GM19397 (cell line): ENCODE data around the gene CA11.
"Not testable (repeated sequence)": the region's sequence is repeated elsewhere in the genome, so short reads cannot be mapped to it uniquely, and the experiment has no call there.

ENCODE experiments used
- ATAC-seq: cut with Tn5 transposase; IDR thresholded peaks from one replicate; pipeline ENCODE4 v1.9.1; 2021; ENCODE audit warnings: mild to moderate bottlenecking, moderate library complexity; ENCODE audit not compliant: unreplicated experiment

CA11 gene

GRCh38 chr19:48644839-48645619 lies 958 bp downstream of the CA11 start:
- no peak for ATAC-seq

DNA sequence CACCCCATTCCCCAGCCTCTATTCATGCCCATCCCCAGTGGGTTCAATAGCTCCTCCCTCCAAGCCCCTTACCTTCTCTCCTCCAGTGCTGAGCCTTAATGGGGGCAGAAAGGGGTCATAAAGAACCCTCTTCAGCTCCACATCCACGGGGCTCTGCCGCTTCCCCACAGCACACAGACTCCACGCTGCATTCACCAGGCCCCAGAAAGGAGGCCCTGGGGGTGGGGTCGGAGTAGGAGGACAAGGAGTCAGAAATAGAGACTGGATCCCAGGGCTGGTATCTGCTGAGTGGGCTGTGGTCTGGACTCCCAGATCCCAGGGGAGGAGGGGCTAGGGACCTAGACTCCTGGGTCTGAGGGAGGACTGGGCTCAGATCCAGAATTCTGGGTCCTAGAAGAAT lies 1.6 kb downstream of the CA11 start:
- ATAC-seq = no peak

- no peak for ATAC-seq
Measured at GRCh38 chr19:48642862-48643261, 3.1 kb downstream of the CA11 start.

DNA sequence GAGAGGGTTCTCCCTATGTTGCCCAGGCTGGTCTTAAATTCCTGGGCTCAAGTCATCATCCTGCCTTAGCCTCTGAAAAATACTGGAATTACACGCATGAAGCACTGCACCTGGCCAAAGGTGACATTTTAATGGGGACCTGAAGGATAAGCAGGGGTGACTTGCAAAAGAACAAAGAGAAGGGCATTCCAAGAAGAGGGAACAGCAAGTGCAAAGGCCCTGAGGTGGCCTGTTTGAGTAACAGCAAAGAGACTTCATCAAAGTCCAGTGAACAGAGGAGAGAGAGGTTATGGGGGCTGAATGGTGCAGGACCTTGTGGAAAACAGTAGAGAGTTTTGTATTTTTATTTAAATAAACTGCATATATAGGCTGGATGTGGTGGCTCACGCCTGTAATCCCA lies 4.1 kb downstream of the CA11 start:
- no peak for ATAC-seq

GRCh38 chr19:48639483-48640375 lies 6.3 kb downstream of the CA11 start:
- ATAC-seq = no peak

GRCh38 chr19:48638831-48639381 lies 7.1 kb downstream of the CA11 start:
- no peak for ATAC-seq

- peak; percentile 3 for ATAC-seq
Measured at GRCh38 chr19:48637948-48638830, 7.8 kb downstream of the CA11 start.

DNA sequence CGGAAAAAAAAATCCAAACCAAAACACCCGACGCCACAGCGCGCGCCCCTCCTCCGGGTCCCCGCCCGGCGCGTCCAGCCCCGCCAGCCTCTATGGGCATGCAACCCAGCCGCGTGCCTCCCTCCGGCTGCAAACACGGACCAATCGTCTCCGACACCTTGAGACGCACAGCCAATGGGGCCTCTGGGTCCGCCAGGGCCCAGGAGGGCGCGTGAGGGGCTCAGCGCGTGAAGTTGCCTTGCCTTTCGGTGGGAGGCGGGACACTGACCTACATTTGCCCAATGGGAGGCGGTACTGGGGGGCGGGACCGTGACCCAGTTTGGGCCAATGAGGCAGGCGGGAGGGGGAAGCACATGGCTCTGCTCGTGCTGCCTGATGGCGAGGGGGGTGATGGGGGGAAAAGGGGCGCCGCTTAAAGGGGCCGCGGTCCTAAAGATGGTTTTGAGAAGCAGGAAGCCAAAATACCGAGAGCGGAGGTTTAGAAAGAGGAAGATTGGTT lies 8.5 kb downstream of the CA11 start:
- peak; percentile 76 for ATAC-seq

DNA sequence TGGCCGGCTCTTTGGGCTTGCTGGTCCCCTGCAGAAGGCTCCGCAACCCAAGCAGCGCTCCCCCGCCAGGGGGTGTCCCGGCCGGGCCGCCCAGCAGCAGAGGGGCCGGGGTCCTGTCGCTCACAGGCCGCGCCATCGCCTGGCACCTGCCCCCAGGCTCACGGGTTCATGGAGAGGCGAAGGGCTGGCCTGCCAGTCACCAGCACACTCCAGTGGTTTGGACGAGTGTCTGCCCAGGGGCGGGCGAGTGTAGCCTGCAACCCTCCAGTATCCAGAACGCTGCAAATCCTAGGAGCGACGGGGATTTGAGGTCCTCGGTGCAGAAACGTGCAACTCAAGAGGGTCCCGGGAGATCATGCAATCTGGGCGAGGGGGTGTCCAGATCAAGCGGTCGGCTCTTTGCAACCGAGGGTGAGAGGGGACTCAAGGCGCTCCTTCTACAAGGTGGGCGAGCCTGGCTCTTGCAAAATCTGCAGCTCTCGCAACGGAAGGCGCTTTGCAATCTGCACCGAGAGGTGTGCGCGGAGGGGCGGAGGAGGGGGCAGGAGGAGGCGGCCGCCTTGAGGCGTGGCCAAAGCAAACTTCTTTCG lies 9.0 kb downstream of the CA11 start, which contains the start of gene DBP:
Gene DBP (minus strand): TSS at position 521 of the 590 bp plus-strand sequence. CDS start 385 bp downstream, at position 136.
- no peak for ATAC-seq

- ATAC-seq = no peak
Measured at GRCh38 chr19:48635966-48636858, 9.8 kb downstream of the CA11 start.

GRCh38 chr19:48635263-48635965 lies 10.6 kb downstream of the CA11 start:
- ATAC-seq = peak; percentile 19

GRCh38 chr19:48634424-48635262 lies 11.3 kb downstream of the CA11 start:
- ATAC-seq = peak; percentile 29

DNA sequence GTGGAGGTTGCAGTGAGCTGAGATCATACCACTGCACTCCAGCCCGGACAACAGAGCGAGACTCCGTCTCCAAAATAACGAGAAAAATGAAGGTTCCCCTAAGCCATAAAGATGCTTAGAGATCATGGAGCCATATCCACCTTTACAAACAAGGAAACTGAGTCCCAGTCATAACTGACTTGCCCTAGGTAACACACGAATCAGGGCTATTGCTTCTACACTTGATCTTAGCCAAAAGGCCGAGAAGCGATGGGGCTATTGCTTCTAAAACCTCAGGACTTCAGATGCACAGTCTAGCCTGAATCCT lies 12.0 kb downstream of the CA11 start:
- ATAC-seq = no peak

DNA sequence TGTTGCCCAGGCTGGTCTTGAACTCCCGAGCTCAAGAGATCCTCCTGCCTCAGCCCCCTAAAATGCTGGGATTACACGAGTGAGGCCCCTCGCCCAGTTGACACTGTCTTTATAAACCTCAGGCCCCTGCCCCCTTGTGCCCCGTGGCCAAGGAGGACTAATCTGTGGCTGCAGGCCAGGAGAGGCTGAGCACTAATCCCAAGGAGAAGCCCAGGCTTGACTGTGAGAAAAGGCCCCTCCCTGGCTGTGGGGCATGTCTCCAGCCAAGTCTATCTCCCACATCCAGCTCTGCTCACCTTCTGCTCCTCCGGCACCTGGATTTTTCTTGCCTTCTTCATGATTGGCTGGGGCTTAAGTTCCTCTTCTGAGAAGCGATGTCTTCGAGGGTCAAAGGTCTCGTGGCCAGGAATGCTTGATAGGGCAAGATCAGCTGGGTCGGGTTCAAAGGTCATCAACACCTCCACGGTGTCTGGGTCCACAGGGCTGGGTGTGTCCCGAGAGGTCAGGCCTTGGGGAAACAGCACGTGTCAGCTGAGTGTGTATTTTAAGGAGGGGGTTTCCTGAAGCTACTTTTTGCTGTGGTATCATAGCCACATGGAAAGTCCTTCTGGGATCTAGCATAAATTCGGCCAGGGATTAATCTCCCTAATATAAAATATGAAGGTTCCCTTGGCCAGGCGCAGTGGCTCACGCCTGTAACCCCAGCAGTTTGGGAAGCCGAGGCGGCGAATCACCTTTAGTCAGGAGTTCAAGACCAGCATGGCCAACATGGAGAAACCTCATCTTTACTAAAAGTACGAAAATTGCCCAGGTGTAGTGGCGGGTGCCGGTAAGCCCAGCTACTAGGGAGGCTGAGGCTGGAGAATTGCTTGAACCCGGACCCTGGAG lies 12.6 kb downstream of the CA11 start:
- ATAC-seq = no peak

GRCh38 chr19:48632692-48633147 lies 13.3 kb downstream of the CA11 start:
- no peak for ATAC-seq

GRCh38 chr19:48632286-48632685 lies 13.7 kb downstream of the CA11 start:
- not testable (repeated sequence) for ATAC-seq

DNA sequence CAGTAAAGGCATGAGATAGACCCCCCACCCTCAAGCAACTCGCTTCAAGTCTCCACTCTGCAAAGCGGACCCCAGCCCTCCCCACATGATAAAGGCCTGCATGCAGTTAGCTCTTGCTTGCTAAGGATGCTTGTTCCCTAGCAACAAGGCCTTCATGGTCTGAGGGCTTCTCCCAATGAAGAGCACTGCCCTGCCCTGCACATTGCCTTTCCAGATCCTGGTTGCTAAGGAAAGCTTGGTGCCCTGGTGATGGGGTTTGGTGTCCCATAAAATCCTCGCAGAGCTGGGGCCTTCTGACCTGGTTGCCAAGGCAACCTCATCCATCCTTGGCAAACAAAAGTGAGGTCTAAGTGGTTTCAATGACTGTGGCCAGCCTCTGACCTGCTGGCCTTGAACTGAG lies 14.8 kb downstream of the CA11 start:
- no peak for ATAC-seq
